PC-3 (cell line): ENCODE measurements around the gene CD163L1. TPM values are rescaled to one million over a fixed set of nuclear protein-coding genes. Genes with fewer than 3 reads are reported as not detected.

Source experiments
- ATAC-seq: fragments of 200-7000 bp; cut with Tn5 transposase; 2 replicates; pipeline ENCODE4 v1.9.1; 2020; ENCODE audit warnings: mild to moderate bottlenecking, moderate library complexity
- BruUV-seq: library from RNA; stranded (reverse); fragments of 400-500 nt; replicated peaks from 2 replicates; lab custom pipeline; 2021; lab: Mats Ljungman, UMichigan
- CTCF ChIA-PET: fragments of 300-600 bp; sonication (Branson Sonifier 250); formaldehyde crosslinking; loops from one replicate; lab custom pipeline; 2022; ENCODE audit warnings: antibody characterized with exemption; lab: Charles Lee
- POLR2A ChIA-PET: fragments of 300-600 bp; sonication (Branson Sonifier 250); formaldehyde crosslinking; loops from one replicate; lab custom pipeline; 2022; ENCODE audit warnings: antibody characterized with exemption; ENCODE audit not compliant: unreplicated experiment; lab: Charles Lee
- DNase-seq: peaks from one replicate; pipeline ENCODE4 v3.0.0-alpha.2; 2015
- H2AFZ ChIP-seq: fragments of 300-600 bp; sonication (generic); 2 replicates; pipeline ENCODE4 v1.6.0; 2016; ENCODE audit warnings: antibody characterized with exemption, low read length
- H3F3A ChIP-seq: fragments of 300-600 bp; sonication (generic); one replicate; pipeline ENCODE4 v1.6.0; 2017; ENCODE audit warnings: antibody characterized with exemption, low read length, control low read depth, mild to moderate bottlenecking; ENCODE audit not compliant: unreplicated experiment
- H3K27ac ChIP-seq: fragments of 300-600 bp; sonication (generic); 2 replicates; pipeline ENCODE4 v1.5.1; 2016; ENCODE audit warnings: mild to moderate bottlenecking, low read length
- H3K27me3 ChIP-seq: fragments of 300-600 bp; sonication (generic); 2 replicates; pipeline ENCODE4 v1.6.1; 2016; ENCODE audit warnings: low read length, mixed read lengths
- H3K36me3 ChIP-seq: fragments of 300-600 bp; sonication (generic); 2 replicates; pipeline ENCODE4 v1.6.1; 2016; ENCODE audit warnings: low read depth, mixed run types, low read length, mixed read lengths
- H3K4me1 ChIP-seq: fragments of 300-600 bp; sonication (generic); 2 replicates; pipeline ENCODE4 v1.5.1; 2016; ENCODE audit warnings: low read length; ENCODE audit not compliant: insufficient read depth
- H3K4me2 ChIP-seq: fragments of 300-600 bp; sonication (generic); 2 replicates; pipeline ENCODE4 v1.6.0; 2016; ENCODE audit warnings: low read length
- H3K4me3 ChIP-seq: fragments of 300-600 bp; sonication (generic); 2 replicates; pipeline ENCODE4 v1.5.1; 2016; ENCODE audit warnings: mild to moderate bottlenecking, low read length, mixed read lengths
- H3K79me2 ChIP-seq: fragments of 300-600 bp; sonication (generic); 2 replicates; pipeline ENCODE4 v1.6.1; 2017; ENCODE audit warnings: low read length, mixed read lengths
- H3K9ac ChIP-seq: fragments of 300-600 bp; sonication (generic); 2 replicates; pipeline ENCODE4 v1.6.0; 2016; ENCODE audit warnings: mild to moderate bottlenecking, low read length
- H3K9me2 ChIP-seq: fragments of 300-600 bp; sonication (generic); replicated peaks from 2 replicates; pipeline ENCODE4 v1.6.1; 2016; ENCODE audit warnings: mixed run types, low read length, mixed read lengths
- H3K9me3 ChIP-seq: fragments of 300-600 bp; sonication (generic); 2 replicates; pipeline ENCODE4 v1.6.1; 2016; ENCODE audit warnings: low read length, mixed read lengths
- H4K20me1 ChIP-seq: fragments of 300-600 bp; sonication (generic); 2 replicates; pipeline ENCODE4 v1.6.1; 2016; ENCODE audit warnings: low read length, mixed read lengths
- EZH2 ChIP-seq: fragments of 300-600 bp; sonication (generic); IDR thresholded peaks from one replicate; pipeline ENCODE4 v1.6.1; 2017; ENCODE audit warnings: antibody characterized with exemption, mild to moderate bottlenecking, low read length; ENCODE audit not compliant: unreplicated experiment
- EZH2phosphoT487 ChIP-seq: fragments of 300-600 bp; sonication (generic); IDR thresholded peaks from 2 replicates; pipeline ENCODE4 v1.6.1; 2018; ENCODE audit warnings: mild to moderate bottlenecking, antibody characterized with exemption, low read length, borderline replicate concordance
- intact Hi-C: fragments of 100-400 bp; cut with micrococcal nuclease; formaldehyde crosslinking; loops from 2 replicates; pipeline ENCODE4 v1.9.0; 2023
- total RNA-seq: library from RNA; depleted of rRNA; stranded (reverse); fragments of >200 nt; gene quantifications from 2 replicates; pipeline ENCODE4 v1.2.3, GENCODE V29; 2014
- TF ChIP-seq, protein P1 (sequence below): fragments of 300-600 bp; sonication (generic); conservative IDR thresholded peaks from 2 replicates; pipeline ENCODE4 v1.5.1; 2017; ENCODE audit warnings: antibody characterized with exemption, low read depth, mild to moderate bottlenecking, low read length

The CD163L1 gene
- total RNA-seq, 1 experiment from 2014 or later, result 0.66 TPM

DNA sequence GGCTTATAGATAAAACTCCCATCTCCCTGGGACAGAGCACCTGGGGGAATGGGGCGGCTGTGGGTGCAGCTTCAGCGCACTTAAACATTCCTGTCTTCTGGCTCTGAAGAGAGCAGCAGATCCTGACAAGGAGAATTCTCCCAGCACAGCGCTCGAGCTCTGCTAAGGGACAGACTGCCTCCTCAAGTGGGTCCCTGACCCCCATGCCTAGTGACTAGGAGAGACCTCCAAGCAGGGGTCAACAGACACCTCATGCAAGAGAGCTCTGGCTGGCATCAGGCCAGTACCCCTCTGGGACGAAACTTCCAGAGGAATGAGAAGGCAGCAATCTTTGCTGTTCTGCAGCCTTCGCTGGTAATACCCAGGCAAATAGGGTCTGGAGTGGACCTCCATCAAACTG, 28.1 kb upstream of the CD163L1 start:
- Histone ChIP-seq H3K79me2 (no peaks in the 10 kb centered on the region), H3K9me3 (no peaks in the 10 kb centered on the region), H3F3A (no peaks in the 10 kb centered on the region), H3K27ac (no peak overlapping the region), H3K27me3 (no peaks in the 10 kb centered on the region), H3K4me1 (no peaks in the 10 kb centered on the region), H3K4me3 (no peak overlapping the region), H3K9me2 (no peaks in the 10 kb centered on the region), H2AFZ (no peak overlapping the region), H4K20me1 (no peaks in the 10 kb centered on the region), H3K9ac (no peak overlapping the region), H3K4me2 (no peak overlapping the region), H3K36me3 (no peaks in the 10 kb centered on the region)
- DNase-seq (no peak), ATAC-seq (no peak)
- TF ChIP-seq EZH2phosphoT487, result no peak
- TF ChIP-seq, protein P1, sequence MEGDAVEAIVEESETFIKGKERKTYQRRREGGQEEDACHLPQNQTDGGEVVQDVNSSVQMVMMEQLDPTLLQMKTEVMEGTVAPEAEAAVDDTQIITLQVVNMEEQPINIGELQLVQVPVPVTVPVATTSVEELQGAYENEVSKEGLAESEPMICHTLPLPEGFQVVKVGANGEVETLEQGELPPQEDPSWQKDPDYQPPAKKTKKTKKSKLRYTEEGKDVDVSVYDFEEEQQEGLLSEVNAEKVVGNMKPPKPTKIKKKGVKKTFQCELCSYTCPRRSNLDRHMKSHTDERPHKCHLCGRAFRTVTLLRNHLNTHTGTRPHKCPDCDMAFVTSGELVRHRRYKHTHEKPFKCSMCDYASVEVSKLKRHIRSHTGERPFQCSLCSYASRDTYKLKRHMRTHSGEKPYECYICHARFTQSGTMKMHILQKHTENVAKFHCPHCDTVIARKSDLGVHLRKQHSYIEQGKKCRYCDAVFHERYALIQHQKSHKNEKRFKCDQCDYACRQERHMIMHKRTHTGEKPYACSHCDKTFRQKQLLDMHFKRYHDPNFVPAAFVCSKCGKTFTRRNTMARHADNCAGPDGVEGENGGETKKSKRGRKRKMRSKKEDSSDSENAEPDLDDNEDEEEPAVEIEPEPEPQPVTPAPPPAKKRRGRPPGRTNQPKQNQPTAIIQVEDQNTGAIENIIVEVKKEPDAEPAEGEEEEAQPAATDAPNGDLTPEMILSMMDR, result no peak
- no peak for TF ChIP-seq EZH2
- intact Hi-C loops, result no loop called here
- ChIA-PET POLR2A (no interaction called here), CTCF (no interaction called here)
- BruUV-seq, result no TSS peak

DNA sequence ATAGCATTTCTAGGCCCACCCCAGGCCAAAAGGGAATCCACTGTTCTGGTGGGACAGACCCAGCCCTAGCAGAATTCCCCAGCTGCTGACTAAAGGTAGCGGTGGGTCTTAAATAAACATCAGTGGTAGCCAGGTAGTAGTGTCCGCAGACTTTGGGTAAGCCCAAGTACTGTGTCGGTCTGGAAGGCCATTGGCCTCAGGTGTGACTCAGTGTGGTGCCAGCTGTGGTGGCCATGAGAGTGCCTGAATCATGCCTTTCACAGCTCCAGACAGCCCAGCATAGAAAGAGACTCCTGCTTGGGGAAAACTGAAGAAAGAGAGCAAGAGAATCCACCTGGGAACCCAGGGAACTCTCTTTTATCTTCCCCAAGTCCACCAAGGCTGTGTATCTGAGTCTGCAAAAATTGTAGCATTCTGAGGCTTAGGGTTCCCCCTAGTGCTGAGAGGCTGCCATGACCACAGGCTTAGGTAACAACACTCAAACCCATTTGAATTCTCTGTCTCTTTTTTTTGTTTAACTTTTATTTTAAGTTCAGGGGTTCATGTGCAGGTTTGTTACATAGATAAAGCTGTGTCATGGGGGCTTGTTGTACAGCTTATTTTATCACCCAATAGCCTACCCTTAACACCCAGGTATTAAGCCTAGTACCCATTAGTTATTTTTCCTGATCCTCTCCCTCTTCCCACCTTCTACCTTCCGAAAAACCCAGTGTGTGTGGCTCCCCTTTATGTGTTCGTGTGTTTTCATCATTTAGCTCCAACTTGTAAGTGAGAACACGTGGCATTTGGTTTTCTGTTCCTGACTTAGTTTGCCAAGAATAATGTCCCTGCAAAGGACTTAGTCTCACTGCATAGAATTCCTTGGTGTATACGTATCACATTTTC, 16.7 kb upstream of the CD163L1 start:
- TF ChIP-seq, protein P1, result peak; percentile 75
- TF ChIP-seq EZH2, result no peak
- Histone ChIP-seq H3K9ac (no peak overlapping the region), H3K4me3 (no peak overlapping the region), H3K9me2 (no peaks in the 10 kb centered on the region), H3K9me3 (no peaks in the 10 kb centered on the region), H3K27ac (no peak overlapping the region), H3K4me1 (no peaks in the 10 kb centered on the region), H3F3A (no peaks in the 10 kb centered on the region), H3K27me3 (no peaks in the 10 kb centered on the region), H3K36me3 (no peaks in the 10 kb centered on the region), H4K20me1 (no peaks in the 10 kb centered on the region), H3K79me2 (no peaks in the 10 kb centered on the region), H2AFZ (no peak overlapping the region), H3K4me2 (no peak overlapping the region)
- intact Hi-C loops, result loop anchor here (1.0 kb wide), 1 partner anchor 241 kb away; no protein-coding TSS in a partner anchor
- ATAC-seq, result peak; percentile 76
- DNase-seq, result peak; percentile 53
- no TSS peak for BruUV-seq
- CTCF ChIA-PET, result interaction anchor here (0.6 kb wide), 1 partner anchor 12 kb away, joined by 3 read pairs; no protein-coding TSS in a partner anchor
- POLR2A ChIA-PET, result no interaction called here

DNA sequence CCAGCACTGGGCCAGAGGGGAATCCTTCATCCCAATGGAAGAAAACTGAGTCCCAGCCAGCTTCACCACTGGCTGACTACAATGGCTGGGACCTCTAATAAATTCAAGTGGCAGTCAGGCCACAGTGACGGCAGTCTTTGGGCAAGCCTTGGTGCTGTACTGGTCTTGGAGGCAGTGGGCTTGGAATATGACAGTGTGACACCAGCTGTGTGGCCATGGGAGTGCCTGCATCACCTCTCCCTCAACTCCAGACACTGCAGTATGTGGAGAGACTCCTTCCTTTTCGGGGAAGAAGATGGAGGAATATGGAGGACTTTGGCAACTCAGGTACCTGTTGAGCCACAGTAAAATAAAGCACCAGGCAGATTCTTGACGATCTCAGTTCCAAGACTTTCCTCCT, 16.0 kb upstream of the CD163L1 start:
- DNase-seq (no peak), ATAC-seq (no peak)
- no peaks in the 10 kb centered on the region for H4K20me1 ChIP-seq
- POLR2A ChIA-PET, result no interaction called here
- no peak overlapping the region for H3K27ac ChIP-seq
- no peaks in the 10 kb centered on the region for H3K27me3 ChIP-seq
- H3K9me3 ChIP-seq, result no peaks in the 10 kb centered on the region
- no peak overlapping the region for H2AFZ ChIP-seq
- intact Hi-C loops, result loop anchor here (1.0 kb wide), 1 partner anchor 241 kb away; no protein-coding TSS in a partner anchor
- H3K9me2 ChIP-seq, result no peaks in the 10 kb centered on the region
- no peaks in the 10 kb centered on the region for H3F3A ChIP-seq
- CTCF ChIA-PET, result no interaction called here
- H3K4me1 ChIP-seq, result no peaks in the 10 kb centered on the region
- no peaks in the 10 kb centered on the region for H3K79me2 ChIP-seq
- no peak overlapping the region for H3K4me2 ChIP-seq
- H3K4me3 ChIP-seq, result no peak overlapping the region
- no peaks in the 10 kb centered on the region for H3K36me3 ChIP-seq
- H3K9ac ChIP-seq, result no peak overlapping the region
- no peak for TF ChIP-seq EZH2
- BruUV-seq, result no TSS peak
